Cardiac muscle cell (in vitro differentiated cells and primary cell): ENCODE data around the gene TMEM238. TPM values are rescaled to one million over a fixed set of nuclear protein-coding genes. Genes with fewer than 3 reads are reported as not detected.
A peak's percentile ranks its signal among the peaks of the same experiment; 100 is the strongest.
"Not testable (repeated sequence)": the region's sequence is repeated elsewhere in the genome, so short reads cannot be mapped to it uniquely, and the experiment has no call there.

Experiments used
- DNase-seq, 2 donors: peaks; one replicate each; pipeline versions ENCODE4 v3.0.0 to v3.0.0-alpha.2; 2010 to 2017; ENCODE audit warnings: low read depth in 1 of 2, low spot score in 1 of 2
- H3K27ac ChIP-seq: fragments of 200-600 bp; sonication (generic); 2 replicates; pipeline ENCODE4 v1.5.1; 2016
- H3K27me3 ChIP-seq: fragments of 200-600 bp; sonication (generic); 2 replicates; pipeline ENCODE4 v1.6.0; 2016; ENCODE audit warnings: control low read depth
- H3K36me3 ChIP-seq: fragments of 200-600 bp; sonication (generic); 2 replicates; pipeline ENCODE4 v1.5.1; 2016; ENCODE audit warnings: control low read depth
- H3K4me1 ChIP-seq: fragments of 200-600 bp; sonication (generic); 2 replicates; pipeline ENCODE4 v1.8.1; 2017; ENCODE audit warnings: low read depth, mild to moderate bottlenecking, mixed run types
- H3K4me3 ChIP-seq: fragments of 200-600 bp; sonication (generic); 2 replicates; pipeline ENCODE4 v1.5.1; 2016; ENCODE audit warnings: mild to moderate bottlenecking
- H3K9me3 ChIP-seq: fragments of 200-600 bp; sonication (generic); 2 replicates; pipeline ENCODE4 v1.5.1; 2017; ENCODE audit warnings: low read depth, mild to moderate bottlenecking, control low read depth
- CTCF ChIP-seq: IDR thresholded peaks from 2 replicates; pipeline ENCODE4 v1.5.1; 2012; ENCODE audit warnings: low read depth, mild to moderate bottlenecking, low read length
- polyA plus RNA-seq: library from polyadenylated mRNA; unstranded; fragments of >200 nt; fragmentation: Nextera tagmentation; extraction: Ambion mirVana; gene quantifications from 2 replicates; pipeline ENCODE4 v1.2.1, GENCODE V29; 2016
- total RNA-seq: library from RNA; depleted of rRNA; stranded (reverse); fragments of >200 nt; gene quantifications from 2 replicates; pipeline ENCODE4 v1.2.3, GENCODE V29; 2016

Gene TMEM238
- total and polyA plus RNA-seq, 2 experiments from 2014 or later: 0.27 to 1.7 TPM

GRCh38 chr19:55406091-55406825 is 22.2 kb upstream of the TMEM238 start:
- Histone ChIP-seq H3K9me3 (no peaks in the 10 kb centered on the region), H3K4me3 (peak overlapping the region; percentile 82), H3K27ac (peak overlapping the region; percentile 0), H3K4me1 (no peaks in the 10 kb centered on the region), H3K27me3 (no peaks in the 10 kb centered on the region), H3K36me3 (peaks cover 35% of the 10 kb centered on the region)
- DNase-seq: no peak
- TF ChIP-seq CTCF: no peak

GRCh38 chr19:55405638-55406037 is 21.5 kb upstream of the TMEM238 start:
- Histone ChIP-seq H3K27ac (no peak overlapping the region), H3K4me3 (peak overlapping the region; percentile 82)
- no peak for DNase-seq

DNA sequence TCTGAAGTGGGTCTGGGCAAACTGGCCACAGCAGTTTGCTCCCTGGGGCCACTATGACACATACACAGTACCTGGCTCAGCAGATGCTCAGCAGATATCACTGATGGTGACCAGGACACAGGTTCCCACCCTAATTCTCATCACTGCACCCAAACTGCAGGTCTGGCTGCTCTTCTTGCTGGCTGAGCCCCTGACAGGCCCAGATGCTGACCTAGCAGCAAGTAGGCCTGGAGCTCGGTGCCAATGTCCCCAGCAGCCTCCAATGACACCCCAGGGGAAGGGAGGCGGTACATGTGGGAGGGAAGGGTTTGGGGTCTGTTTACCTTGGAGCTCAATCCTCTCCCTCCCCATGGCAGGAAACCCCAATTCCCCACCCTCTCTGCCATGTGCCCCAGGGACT is 18.4 kb upstream of the TMEM238 start:
- no peaks in the 10 kb centered on the region for H3K9me3 ChIP-seq
- H3K4me1 ChIP-seq: no peaks in the 10 kb centered on the region
- H3K36me3 ChIP-seq: peaks cover 42% of the 10 kb centered on the region
- H3K4me3 ChIP-seq: no peak overlapping the region
- H3K27ac ChIP-seq: peak overlapping the region; percentile 18
- no peak for TF ChIP-seq CTCF
- no peak for DNase-seq
- no peaks in the 10 kb centered on the region for H3K27me3 ChIP-seq

More at GRCh38 chr19:55405638-55406037, 21.5 kb upstream of the TMEM238 start:
- Histone ChIP-seq H3K4me1 (no peaks in the 10 kb centered on the region), H3K27me3 (no peaks in the 10 kb centered on the region), H3K9me3 (no peaks in the 10 kb centered on the region), H3K36me3 (peaks cover 39% of the 10 kb centered on the region)
- no peak for TF ChIP-seq CTCF

GRCh38 chr19:55401390-55401789 is 17.3 kb upstream of the TMEM238 start:
- H3K36me3 ChIP-seq: peaks cover 41% of the 10 kb centered on the region
- not testable (repeated sequence) for DNase-seq, H3K4me3 ChIP-seq, H3K27me3 ChIP-seq, H3K27ac ChIP-seq, H3K4me1 ChIP-seq, H3K9me3 ChIP-seq

GRCh38 chr19:55400281-55401087 is 16.4 kb upstream of the TMEM238 start:
- Histone ChIP-seq H3K27ac (peak overlapping the region; percentile 7), H3K36me3 (peaks cover 32% of the 10 kb centered on the region), H3K4me3 (no peak overlapping the region), H3K27me3 (no peaks in the 10 kb centered on the region), H3K9me3 (no peaks in the 10 kb centered on the region), H3K4me1 (no peaks in the 10 kb centered on the region)
- no peak for DNase-seq
- no peak for TF ChIP-seq CTCF
